Skeletal muscle tissue (tissue), 4 donors: ENCODE results near the gene EFCC1. TPM values are rescaled to one million over a fixed set of nuclear protein-coding genes. Genes with fewer than 3 reads are reported as not detected.
"Not testable (repeated sequence)": the region's sequence is repeated elsewhere in the genome, so short reads cannot be mapped to it uniquely, and the experiment has no call there.

ENCODE experiments used
- H3K27ac ChIP-seq: one replicate; pipeline ENCODE4 v1.7.0; 2013; ENCODE audit warnings: mild to moderate bottlenecking, low read depth, low read length, inconsistent platforms
- H3K27me3 ChIP-seq, 3 donors: one replicate each; pipeline ENCODE4 v1.7.0; 2013; ENCODE audit warnings: low read length in 3 of 3; ENCODE audit not compliant: control insufficient read depth in 3 of 3, insufficient read depth in 3 of 3
- H3K36me3 ChIP-seq, 3 donors: one replicate each; pipeline ENCODE4 v1.7.0; 2013; ENCODE audit warnings: low read length in 3 of 3; ENCODE audit not compliant: control insufficient read depth in 3 of 3, insufficient read depth in 3 of 3
- H3K4me1 ChIP-seq, 3 donors: one replicate each; pipeline ENCODE4 v1.7.0; 2013; ENCODE audit warnings: low read length in 3 of 3, mild to moderate bottlenecking in 3 of 3; ENCODE audit not compliant: control insufficient read depth in 3 of 3, insufficient read depth in 3 of 3
- H3K4me3 ChIP-seq, 3 donors: one replicate each; pipeline ENCODE4 v1.7.0; 2013; ENCODE audit warnings: low read length in 3 of 3
- H3K9ac ChIP-seq, 3 donors: one replicate each; pipeline ENCODE4 v1.7.0; 2013; ENCODE audit warnings: low read length in 3 of 3, mild to moderate bottlenecking in 3 of 3, moderate library complexity in 2 of 3, low read depth in 1 of 3
- H3K9me3 ChIP-seq, 3 donors: one replicate each; pipeline ENCODE4 v1.7.0; 2013; ENCODE audit warnings: low read length in 3 of 3; ENCODE audit not compliant: control insufficient read depth in 3 of 3
- total RNA-seq: library from RNA; depleted of rRNA; stranded (reverse); fragments of >200 nt; gene quantifications from one replicate; pipeline ENCODE4 v1.2.3, GENCODE V29; 2014
- donor health status: Osteomylitis.

EFCC1 gene
- total RNA-seq, 1 donor from 2014 or later = 1.0 TPM

GRCh38 chr3:129069313-129070085 is 68.4 kb downstream of the EFCC1 start:
- not testable (repeated sequence) for H3K9ac ChIP-seq, H3K9me3 ChIP-seq, H3K36me3 ChIP-seq, H3K4me3 ChIP-seq, H3K27ac ChIP-seq, H3K4me1 ChIP-seq
- peaks cover 3 to 10% (median 6%) of the 10 kb centered on the region in 3 donors for H3K27me3 ChIP-seq

- H3K4me3 ChIP-seq = no peak overlapping the region
- H3K27ac ChIP-seq = no peak overlapping the region
- no peaks in the 10 kb centered on the region for H3K4me1 ChIP-seq
- no peak overlapping the region for H3K9ac ChIP-seq
- no peaks in the 10 kb centered on the region for H3K9me3 ChIP-seq
- no peaks in the 10 kb centered on the region for H3K36me3 ChIP-seq
- peaks cover 3 to 10% (median 6%) of the 10 kb centered on the region in 3 donors for H3K27me3 ChIP-seq
These were observed 69.2 kb downstream of the EFCC1 start for GRCh38 chr3:129070086-129070885.

GRCh38 chr3:129077222-129077621 is 76.1 kb downstream of the EFCC1 start:
- H3K9ac ChIP-seq = no peak overlapping the region

GRCh38 chr3:129078510-129078909 is 77.4 kb downstream of the EFCC1 start:
- Histone ChIP-seq H3K9ac (no peak overlapping the region), H3K36me3 (no peaks in the 10 kb centered on the region), H3K27ac (no peak overlapping the region), H3K9me3 (no peaks in the 10 kb centered on the region), H3K27me3 (no peaks in the 10 kb centered on the region), H3K4me1 (no peaks in the 10 kb centered on the region), H3K4me3 (no peak overlapping the region)

More at GRCh38 chr3:129077222-129077621, 76.1 kb downstream of the EFCC1 start:
- no peak overlapping the region for H3K4me3 ChIP-seq
- H3K4me1 ChIP-seq = no peaks in the 10 kb centered on the region
- H3K27me3 ChIP-seq = peaks cover 0 to 3% (median 0%) of the 10 kb centered on the region in 3 donors
- H3K36me3 ChIP-seq = no peaks in the 10 kb centered on the region
- no peaks in the 10 kb centered on the region for H3K9me3 ChIP-seq
- no peak overlapping the region for H3K27ac ChIP-seq

GRCh38 chr3:129081503-129081902 is 80.4 kb downstream of the EFCC1 start:
- Histone ChIP-seq H3K4me3 (no peak overlapping the region), H3K27ac (no peak overlapping the region), H3K36me3 (no peaks in the 10 kb centered on the region), H3K9ac (no peak overlapping the region), H3K9me3 (no peaks in the 10 kb centered on the region), H3K27me3 (no peaks in the 10 kb centered on the region), H3K4me1 (peaks cover 0 to under 1% (median 0%) of the 10 kb centered on the region in 3 donors)

GRCh38 chr3:129082026-129082425 is 80.9 kb downstream of the EFCC1 start:
- Histone ChIP-seq H3K4me1 (peaks cover 0 to 5% (median under 1%) of the 10 kb centered on the region in 3 donors), H3K27ac (no peak overlapping the region), H3K27me3 (no peaks in the 10 kb centered on the region), H3K9me3 (no peaks in the 10 kb centered on the region), H3K4me3 (no peak overlapping the region), H3K36me3 (no peaks in the 10 kb centered on the region), H3K9ac (no peak overlapping the region)

GRCh38 chr3:129084501-129084900 is 83.4 kb downstream of the EFCC1 start:
- H3K4me1 ChIP-seq = peaks cover 3 to 9% (median 4%) of the 10 kb centered on the region in 3 donors
- H3K27ac ChIP-seq = no peak overlapping the region
- H3K4me3 ChIP-seq = no peak overlapping the region
- H3K36me3 ChIP-seq = no peaks in the 10 kb centered on the region
- no peaks in the 10 kb centered on the region for H3K9me3 ChIP-seq
- no peaks in the 10 kb centered on the region for H3K27me3 ChIP-seq
- no peak overlapping the region for H3K9ac ChIP-seq

- Histone ChIP-seq H3K4me3 (no peak overlapping the region), H3K9ac (no peak overlapping the region), H3K27ac (no peak overlapping the region), H3K4me1 (peaks cover 3 to 9% (median 4%) of the 10 kb centered on the region in 3 donors), H3K36me3 (no peaks in the 10 kb centered on the region), H3K27me3 (no peaks in the 10 kb centered on the region), H3K9me3 (no peaks in the 10 kb centered on the region)
These were observed 84.1 kb downstream of the EFCC1 start for GRCh38 chr3:129085165-129085715.

GRCh38 chr3:129085818-129086217 is 84.7 kb downstream of the EFCC1 start:
- H3K9me3 ChIP-seq = no peaks in the 10 kb centered on the region
- no peak overlapping the region for H3K27ac ChIP-seq
- H3K9ac ChIP-seq = no peak overlapping the region
- H3K4me3 ChIP-seq = no peak overlapping the region
- H3K27me3 ChIP-seq = no peaks in the 10 kb centered on the region
- no peaks in the 10 kb centered on the region for H3K36me3 ChIP-seq
- peaks cover 3 to 9% (median 4%) of the 10 kb centered on the region in 3 donors for H3K4me1 ChIP-seq
